Activated naive CD8-positive, alpha-beta T cell treated with anti-CD3 and anti-CD28 coated beads, Interleukin-2, amount 50 U/mL, for 24 hours (primary cell): ENCODE data around the gene EXD3.
"Not testable (repeated sequence)": the region's sequence is repeated elsewhere in the genome, so short reads cannot be mapped to it uniquely, and the experiment has no call there.

Source experiments
- ATAC-seq: fragments of 150-1000 bp; cut with Tn5 transposase; one replicate; pipeline ENCODE4 v1.10.0; 2021
- DNase-seq: peaks from one replicate; pipeline ENCODE4 v3.0.0; 2021
- H3K27ac Mint-ChIP-seq: one replicate; pipeline ENCODE4 v1.8.0; 2021; ENCODE audit warnings: mild to moderate bottlenecking, mixed read lengths
- H3K27me3 Mint-ChIP-seq: one replicate; pipeline ENCODE4 v1.8.0; 2021; ENCODE audit warnings: mixed read lengths
- H3K36me3 Mint-ChIP-seq: one replicate; pipeline ENCODE4 v1.8.0; 2021; ENCODE audit warnings: low read depth, mixed read lengths
- H3K4me1 Mint-ChIP-seq: one replicate; pipeline ENCODE4 v1.8.0; 2021; ENCODE audit warnings: mixed read lengths
- H3K4me3 Mint-ChIP-seq: one replicate; pipeline ENCODE4 v1.8.0; 2021; ENCODE audit warnings: mild to moderate bottlenecking, moderate library complexity, mixed read lengths
- H3K9me3 Mint-ChIP-seq: one replicate; pipeline ENCODE4 v1.8.0; 2021; ENCODE audit warnings: mixed read lengths

Gene EXD3

DNA sequence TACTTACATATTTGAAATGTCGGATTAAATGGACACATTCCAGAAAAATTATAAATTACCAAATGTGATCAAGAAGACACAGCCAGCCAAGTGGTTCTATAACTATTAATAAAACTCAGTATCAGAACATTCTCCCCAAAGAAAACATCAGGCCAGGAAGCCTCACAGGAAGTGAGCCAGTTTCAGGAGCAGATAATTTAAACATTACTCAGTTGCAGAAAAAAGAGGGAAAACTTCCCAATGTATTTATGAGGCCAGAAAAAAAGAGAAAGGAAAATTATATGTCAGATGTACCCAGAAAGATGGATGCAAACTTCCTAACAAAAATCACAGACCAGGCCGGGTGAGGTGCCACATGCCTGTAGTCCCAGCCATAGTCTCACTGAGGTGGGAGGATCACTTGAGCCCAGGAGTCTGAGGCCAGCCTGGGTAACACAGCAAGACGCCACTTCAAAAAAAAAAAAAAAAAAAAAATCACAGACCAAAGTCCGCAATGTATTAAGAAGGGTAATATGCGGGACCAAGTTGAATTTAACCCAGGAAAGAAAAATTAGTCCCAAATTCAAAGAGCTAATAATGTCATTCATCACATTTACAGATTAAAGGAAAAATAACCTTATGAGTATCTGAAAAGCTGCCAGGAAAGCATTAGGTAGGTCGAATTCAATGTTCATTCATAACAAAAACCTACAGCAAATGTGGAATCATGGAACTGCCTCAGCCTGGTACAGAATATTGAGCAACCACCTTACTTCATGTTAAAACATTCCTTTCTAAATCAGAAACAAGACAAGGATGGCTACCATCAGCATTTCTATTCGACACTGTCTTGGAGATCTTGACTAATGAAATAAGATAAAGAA is 83.7 kb downstream of the EXD3 start:
- no peak for ATAC-seq
- no peak overlapping the region for H3K27ac Mint-ChIP-seq
- no peak overlapping the region for H3K4me3 Mint-ChIP-seq
- no peak for DNase-seq
- H3K9me3 Mint-ChIP-seq: peaks cover 12% of the 10 kb centered on the region
- no peaks in the 10 kb centered on the region for H3K4me1 Mint-ChIP-seq
- H3K36me3 Mint-ChIP-seq: peaks cover 6% of the 10 kb centered on the region
- H3K27me3 Mint-ChIP-seq: no peaks in the 10 kb centered on the region

DNA sequence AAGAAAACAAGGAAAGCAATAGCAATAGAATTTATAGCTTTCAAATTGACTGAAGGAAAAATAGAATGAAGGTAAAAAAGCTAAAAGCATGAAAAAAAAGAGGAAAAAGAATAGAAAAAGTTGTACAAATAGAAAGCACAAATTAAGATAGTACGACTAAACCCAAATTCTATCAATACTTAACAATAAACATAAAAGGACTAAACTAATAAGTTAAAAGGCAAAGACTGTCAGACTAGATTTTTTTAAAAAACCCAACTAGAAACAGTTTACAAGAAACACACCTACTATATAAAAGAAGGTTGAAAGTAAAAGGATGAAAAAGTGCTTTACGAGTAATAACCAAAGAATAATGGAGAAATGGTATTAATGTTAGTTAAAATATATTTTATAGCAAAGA is 86.2 kb downstream of the EXD3 start:
- peaks cover 6% of the 10 kb centered on the region for H3K36me3 Mint-ChIP-seq
- DNase-seq (no peak), ATAC-seq (no peak)
- H3K4me1 Mint-ChIP-seq: no peaks in the 10 kb centered on the region
- no peak overlapping the region for H3K27ac Mint-ChIP-seq
- H3K27me3 Mint-ChIP-seq: no peaks in the 10 kb centered on the region
- H3K4me3 Mint-ChIP-seq: no peak overlapping the region
- H3K9me3 Mint-ChIP-seq: peaks cover 12% of the 10 kb centered on the region

DNA sequence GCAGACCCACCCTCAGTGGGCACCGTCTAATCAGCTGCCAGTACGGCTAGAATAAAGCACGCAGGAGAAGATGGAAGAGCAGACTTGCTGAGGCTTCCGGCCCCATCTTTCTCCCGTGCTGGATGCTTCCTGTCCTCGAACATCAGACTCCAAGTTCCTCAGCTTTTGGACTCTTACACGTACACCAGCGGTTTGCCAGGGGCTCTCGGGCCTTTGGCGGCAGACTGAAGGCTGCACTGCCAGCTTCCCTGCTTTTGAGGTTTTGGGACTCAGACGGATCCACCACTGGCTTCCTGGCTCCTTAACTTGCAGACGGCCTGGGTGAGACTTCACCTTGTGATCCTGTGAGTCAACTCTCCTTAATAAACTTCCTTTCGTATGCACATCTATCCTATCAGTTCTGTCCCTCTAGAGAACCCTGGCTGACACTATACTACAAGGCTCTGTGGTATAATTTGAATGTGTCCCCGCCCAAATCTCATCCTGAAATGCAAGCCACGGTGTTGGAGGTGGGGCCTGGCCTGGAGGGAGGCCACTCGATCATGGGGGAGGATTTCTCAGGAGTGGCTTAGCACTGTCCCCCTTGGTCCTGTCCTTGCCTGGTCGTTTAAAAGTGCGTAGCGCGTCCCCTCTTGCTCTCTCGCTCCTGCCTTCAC is 89.8 kb downstream of the EXD3 start:
- peaks cover 6% of the 10 kb centered on the region for H3K36me3 Mint-ChIP-seq
- peaks cover 15% of the 10 kb centered on the region for H3K9me3 Mint-ChIP-seq
- peaks cover 2% of the 10 kb centered on the region for H3K27me3 Mint-ChIP-seq
- peaks cover 1% of the 10 kb centered on the region for H3K4me1 Mint-ChIP-seq
- no peak for ATAC-seq
- no peak for DNase-seq
- no peak overlapping the region for H3K4me3 Mint-ChIP-seq
- no peak overlapping the region for H3K27ac Mint-ChIP-seq

DNA sequence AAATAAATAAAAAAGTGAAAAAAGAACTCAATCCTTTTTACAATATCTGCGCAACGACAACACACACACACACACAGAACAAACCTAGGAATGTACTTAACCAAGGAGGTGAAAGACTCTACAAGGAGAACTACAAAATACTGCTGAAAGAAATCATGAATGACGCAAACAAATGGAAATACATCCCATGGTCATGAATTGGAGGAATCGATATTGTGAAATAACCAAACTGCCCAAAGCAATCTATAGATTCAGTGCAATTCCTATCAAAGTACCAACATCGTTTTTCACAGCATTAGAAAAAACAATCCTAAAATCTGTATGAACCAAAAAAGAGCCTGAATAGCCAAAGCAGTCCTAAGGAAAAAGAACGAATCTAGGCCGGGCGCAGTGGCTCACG is 91.0 kb downstream of the EXD3 start:
- Mint-ChIP-seq H3K27ac (no peak overlapping the region), H3K36me3 (peaks cover 4% of the 10 kb centered on the region), H3K4me3 (no peak overlapping the region), H3K27me3 (peaks cover 4% of the 10 kb centered on the region), H3K4me1 (peaks cover 1% of the 10 kb centered on the region), H3K9me3 (peaks cover 15% of the 10 kb centered on the region)
- DNase-seq (no peak), ATAC-seq (no peak)

DNA sequence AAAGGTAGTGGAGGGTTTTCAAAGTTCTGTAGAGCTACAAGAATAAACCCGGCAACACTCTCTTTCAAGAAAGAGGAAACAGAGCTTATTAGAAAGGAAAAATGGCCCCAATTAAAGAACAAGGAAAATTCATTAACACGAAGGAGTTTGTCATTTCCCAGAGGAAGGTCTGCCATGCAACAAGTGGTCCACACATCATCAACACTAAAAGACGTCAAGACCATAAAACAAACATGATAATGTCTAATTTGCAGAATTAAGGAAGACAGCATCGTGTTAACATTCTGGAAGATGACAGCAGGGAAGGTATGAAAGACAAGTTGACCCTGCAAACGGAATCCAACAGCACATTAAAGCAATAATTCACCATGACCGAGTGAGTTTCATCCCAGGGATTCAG is 92.3 kb downstream of the EXD3 start:
- DNase-seq: no peak
- H3K4me3 Mint-ChIP-seq: no peak overlapping the region
- peaks cover 7% of the 10 kb centered on the region for H3K9me3 Mint-ChIP-seq
- no peaks in the 10 kb centered on the region for H3K36me3 Mint-ChIP-seq
- H3K27ac Mint-ChIP-seq: no peak overlapping the region
- peaks cover 12% of the 10 kb centered on the region for H3K4me1 Mint-ChIP-seq
- no peak for ATAC-seq
- H3K27me3 Mint-ChIP-seq: peaks cover 9% of the 10 kb centered on the region

DNA sequence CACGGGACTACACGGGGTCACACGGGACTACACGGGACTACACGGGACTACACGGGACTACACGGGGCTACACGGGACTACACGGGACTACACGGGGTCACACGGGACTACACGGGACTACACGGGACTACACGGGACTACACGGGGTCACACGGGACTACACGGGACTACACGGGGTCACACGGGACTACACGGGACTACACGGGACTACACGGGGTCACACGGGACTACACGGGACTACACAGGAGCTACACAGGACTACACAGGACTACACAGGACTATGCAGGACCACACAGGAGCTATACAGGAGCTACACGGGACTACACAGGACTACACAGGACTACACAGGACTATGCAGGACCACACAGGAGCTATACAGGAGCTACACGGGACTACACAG is 93.4 kb downstream of the EXD3 start:
- H3K4me3 Mint-ChIP-seq, ATAC-seq, H3K36me3 Mint-ChIP-seq, H3K9me3 Mint-ChIP-seq, H3K27ac Mint-ChIP-seq, DNase-seq, H3K27me3 Mint-ChIP-seq: not testable (repeated sequence)
- peaks cover 15% of the 10 kb centered on the region for H3K4me1 Mint-ChIP-seq

DNA sequence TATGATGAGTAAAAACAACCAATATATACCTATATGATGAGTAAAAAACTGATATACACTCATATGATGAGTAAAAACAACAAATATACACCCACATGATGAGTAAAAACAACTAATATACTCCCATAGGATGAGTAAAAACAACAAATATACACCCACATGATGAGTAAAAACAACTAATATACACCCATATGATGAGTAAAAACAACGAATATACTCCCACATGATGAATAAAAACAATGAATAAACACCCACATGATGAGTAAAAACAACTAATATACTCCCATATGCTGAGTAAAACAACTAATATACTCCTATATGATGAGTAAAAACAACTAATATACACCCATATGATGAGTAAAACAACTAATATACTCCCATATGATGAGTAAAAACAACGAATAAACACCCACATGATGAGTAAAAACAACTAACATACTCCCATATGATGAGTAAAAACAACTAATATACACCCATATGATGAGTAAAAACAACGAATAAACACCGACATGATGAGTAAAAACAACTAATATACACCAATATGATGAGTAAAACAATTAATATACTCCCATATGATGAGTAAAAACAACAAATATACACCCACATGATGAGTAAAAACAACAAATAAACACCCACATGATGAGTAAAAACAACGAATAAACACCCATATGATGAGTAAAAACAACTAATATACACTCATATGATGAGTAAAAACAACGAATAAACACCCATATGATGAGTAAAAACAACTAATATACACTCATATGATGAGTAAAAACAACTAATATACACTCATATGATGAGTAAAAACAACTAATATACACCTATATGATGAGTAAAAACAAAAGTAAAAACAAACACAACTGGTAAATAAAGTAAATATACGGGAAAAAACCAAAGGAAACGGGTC is 95.1 kb downstream of the EXD3 start:
- H3K9me3 Mint-ChIP-seq, DNase-seq, H3K4me3 Mint-ChIP-seq, H3K27ac Mint-ChIP-seq, ATAC-seq, H3K27me3 Mint-ChIP-seq, H3K36me3 Mint-ChIP-seq: not testable (repeated sequence)
- peaks cover 15% of the 10 kb centered on the region for H3K4me1 Mint-ChIP-seq

DNA sequence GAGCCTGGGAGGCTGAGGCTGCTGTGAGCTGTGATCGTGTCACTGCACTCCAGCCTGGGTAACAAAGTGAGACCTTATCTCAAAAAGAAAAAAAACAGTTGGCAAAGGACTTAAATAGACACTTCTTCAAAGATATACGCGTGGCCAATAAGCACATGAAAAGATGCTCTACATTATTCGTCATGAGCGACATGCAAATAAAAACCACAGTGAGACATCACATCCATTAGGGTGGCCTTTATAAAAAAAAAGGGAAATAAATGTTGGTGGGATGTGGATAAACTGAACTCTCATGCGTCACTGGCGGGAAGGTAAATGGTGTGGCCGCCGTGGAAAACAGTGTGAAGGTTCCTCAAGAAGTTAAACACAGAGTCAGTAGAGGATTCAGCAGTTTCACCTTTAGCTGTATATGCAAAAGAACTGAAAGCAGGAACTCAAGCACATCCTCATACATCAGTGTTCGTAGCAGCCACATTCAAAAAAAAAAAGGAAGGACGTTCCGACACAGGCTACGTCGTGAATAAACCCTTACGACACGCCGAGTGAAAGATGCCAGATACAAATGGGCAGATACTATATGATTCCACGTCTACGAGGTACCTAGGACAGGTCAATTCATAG is 96.4 kb downstream of the EXD3 start:
- Mint-ChIP-seq H3K27me3 (peaks cover 9% of the 10 kb centered on the region), H3K36me3 (no peaks in the 10 kb centered on the region), H3K9me3 (peaks cover 6% of the 10 kb centered on the region), H3K27ac (peak overlapping the region; percentile 77), H3K4me3 (peak overlapping the region; percentile 61), H3K4me1 (peaks cover 15% of the 10 kb centered on the region)
- ATAC-seq: peak; percentile 80
- DNase-seq: no peak

DNA sequence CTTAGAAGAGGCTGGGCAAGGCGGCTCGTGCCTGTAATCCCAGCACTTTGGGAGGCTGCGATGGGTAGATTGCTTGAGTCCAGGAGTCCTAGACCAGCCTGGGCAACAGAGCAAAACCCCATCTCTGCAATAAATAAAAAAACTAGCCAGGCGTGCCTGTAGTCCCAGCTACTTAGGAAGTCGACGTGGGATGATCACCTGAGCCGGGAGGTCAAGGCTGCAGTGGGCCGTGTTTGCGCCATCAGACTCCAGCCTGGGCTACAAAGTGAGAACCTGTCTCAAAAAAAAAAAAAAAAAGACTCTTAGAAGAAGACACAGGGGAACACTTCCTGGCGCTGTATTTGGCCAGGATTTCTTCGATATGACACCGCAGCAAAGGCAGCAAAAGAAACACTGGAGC is 97.2 kb downstream of the EXD3 start:
- peaks cover 6% of the 10 kb centered on the region for H3K9me3 Mint-ChIP-seq
- ATAC-seq: no peak
- DNase-seq: no peak
- H3K36me3 Mint-ChIP-seq: no peaks in the 10 kb centered on the region
- peaks cover 9% of the 10 kb centered on the region for H3K27me3 Mint-ChIP-seq
- H3K27ac Mint-ChIP-seq: no peak overlapping the region
- H3K4me1 Mint-ChIP-seq: peaks cover 15% of the 10 kb centered on the region
- H3K4me3 Mint-ChIP-seq: no peak overlapping the region

DNA sequence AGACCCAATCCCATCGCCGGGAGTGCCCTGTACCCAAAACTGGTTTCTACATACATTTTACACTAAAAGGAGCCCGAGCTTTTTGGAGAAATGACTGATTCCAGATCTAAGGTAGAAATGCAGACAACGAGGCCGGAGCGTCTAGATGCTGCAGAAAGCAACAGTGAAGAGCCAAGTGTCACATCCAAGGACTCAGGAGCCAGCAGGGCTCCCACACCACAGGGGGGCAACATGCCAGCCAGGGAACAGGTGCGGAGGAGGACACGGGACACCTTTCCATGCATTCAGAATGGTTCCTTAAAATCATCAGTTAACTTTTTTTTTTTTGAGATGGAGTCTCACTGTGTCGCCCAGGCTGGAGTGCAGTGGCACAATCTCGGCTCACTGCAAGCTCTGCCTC is 97.8 kb downstream of the EXD3 start:
- Mint-ChIP-seq H3K36me3 (no peaks in the 10 kb centered on the region), H3K4me3 (no peak overlapping the region), H3K9me3 (peaks cover 6% of the 10 kb centered on the region), H3K27ac (peak overlapping the region; percentile 26), H3K27me3 (peaks cover 9% of the 10 kb centered on the region), H3K4me1 (peaks cover 18% of the 10 kb centered on the region)
- ATAC-seq (no peak), DNase-seq (no peak)

DNA sequence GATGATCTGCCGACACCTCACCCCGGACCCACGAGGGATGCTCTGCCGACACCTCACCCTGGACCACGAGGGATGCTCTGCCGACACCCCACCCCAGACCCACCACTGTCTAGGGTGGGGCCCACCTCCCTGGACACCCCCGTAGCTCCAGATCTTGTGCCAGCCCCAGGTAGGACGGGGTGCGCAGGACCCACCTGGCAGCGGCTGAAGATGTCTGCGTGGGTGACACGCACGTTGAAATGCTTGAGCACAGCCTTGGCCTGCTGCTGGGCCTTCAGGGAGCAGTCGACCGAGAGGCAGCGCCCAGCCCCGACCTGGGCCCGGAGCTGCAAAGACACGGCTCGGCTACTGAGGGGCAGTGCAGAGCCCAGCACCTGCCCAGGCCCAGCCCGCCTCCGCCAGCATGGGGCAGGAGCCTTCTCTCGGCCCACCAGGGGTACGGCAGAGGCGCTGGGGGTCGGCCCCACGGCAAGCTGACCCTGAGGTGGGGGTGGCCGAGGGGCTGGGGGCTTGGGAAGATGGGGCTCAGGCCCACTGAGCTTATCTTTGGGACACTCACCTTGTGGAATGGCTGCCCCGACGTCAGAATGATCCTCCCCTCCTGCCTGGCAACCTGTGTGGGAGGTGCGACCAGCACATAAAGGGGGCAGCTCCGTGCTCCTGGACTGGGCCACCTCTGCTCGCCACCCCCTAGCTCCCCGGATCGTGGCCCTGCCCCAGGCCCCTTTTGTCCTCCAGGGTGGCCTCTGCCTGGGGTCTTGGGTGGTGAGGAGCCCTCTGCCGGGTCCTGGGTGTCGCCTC is 99.2 kb downstream of the EXD3 start:
- ATAC-seq (no peak), DNase-seq (no peak)
- peaks cover 6% of the 10 kb centered on the region for H3K9me3 Mint-ChIP-seq
- H3K27me3 Mint-ChIP-seq: peaks cover 9% of the 10 kb centered on the region
- peaks cover 18% of the 10 kb centered on the region for H3K4me1 Mint-ChIP-seq
- no peak overlapping the region for H3K27ac Mint-ChIP-seq
- no peak overlapping the region for H3K4me3 Mint-ChIP-seq
- no peaks in the 10 kb centered on the region for H3K36me3 Mint-ChIP-seq

DNA sequence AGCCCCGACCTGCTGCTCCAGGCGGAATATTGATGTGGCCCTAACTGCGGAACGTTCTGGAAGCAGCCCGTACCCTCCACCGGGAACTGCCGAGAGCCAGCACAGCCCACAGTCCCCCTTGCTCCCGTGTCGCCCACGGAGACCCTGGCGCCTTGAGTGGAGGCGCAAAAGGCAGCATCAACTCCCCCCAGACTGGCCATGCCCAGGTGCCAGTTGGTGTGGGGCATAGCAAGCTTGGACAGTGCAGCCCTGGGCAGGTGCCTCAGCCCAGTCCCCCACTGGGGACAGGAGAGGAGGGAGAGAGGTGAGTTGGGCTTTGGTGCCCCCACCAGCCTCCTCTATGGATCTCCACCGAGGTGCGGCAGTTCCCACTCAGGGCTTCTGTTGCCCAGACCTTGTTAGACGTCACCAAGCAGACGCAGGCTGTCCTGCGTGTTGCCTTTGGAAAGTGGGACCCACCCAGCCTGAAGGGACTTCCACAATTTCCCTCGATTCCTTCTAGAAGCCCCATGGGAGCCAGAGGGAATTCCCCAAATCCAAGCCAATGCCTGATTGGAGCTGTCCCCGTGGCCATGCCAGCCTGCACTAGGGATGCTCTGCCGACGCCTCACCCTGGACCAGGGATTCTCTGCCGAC is 101.1 kb downstream of the EXD3 start:
- ATAC-seq: no peak
- Mint-ChIP-seq H3K27me3 (peaks cover 4% of the 10 kb centered on the region), H3K27ac (no peak overlapping the region), H3K4me3 (no peak overlapping the region), H3K36me3 (no peaks in the 10 kb centered on the region), H3K9me3 (no peaks in the 10 kb centered on the region), H3K4me1 (peaks cover 16% of the 10 kb centered on the region)
- DNase-seq: no peak

DNA sequence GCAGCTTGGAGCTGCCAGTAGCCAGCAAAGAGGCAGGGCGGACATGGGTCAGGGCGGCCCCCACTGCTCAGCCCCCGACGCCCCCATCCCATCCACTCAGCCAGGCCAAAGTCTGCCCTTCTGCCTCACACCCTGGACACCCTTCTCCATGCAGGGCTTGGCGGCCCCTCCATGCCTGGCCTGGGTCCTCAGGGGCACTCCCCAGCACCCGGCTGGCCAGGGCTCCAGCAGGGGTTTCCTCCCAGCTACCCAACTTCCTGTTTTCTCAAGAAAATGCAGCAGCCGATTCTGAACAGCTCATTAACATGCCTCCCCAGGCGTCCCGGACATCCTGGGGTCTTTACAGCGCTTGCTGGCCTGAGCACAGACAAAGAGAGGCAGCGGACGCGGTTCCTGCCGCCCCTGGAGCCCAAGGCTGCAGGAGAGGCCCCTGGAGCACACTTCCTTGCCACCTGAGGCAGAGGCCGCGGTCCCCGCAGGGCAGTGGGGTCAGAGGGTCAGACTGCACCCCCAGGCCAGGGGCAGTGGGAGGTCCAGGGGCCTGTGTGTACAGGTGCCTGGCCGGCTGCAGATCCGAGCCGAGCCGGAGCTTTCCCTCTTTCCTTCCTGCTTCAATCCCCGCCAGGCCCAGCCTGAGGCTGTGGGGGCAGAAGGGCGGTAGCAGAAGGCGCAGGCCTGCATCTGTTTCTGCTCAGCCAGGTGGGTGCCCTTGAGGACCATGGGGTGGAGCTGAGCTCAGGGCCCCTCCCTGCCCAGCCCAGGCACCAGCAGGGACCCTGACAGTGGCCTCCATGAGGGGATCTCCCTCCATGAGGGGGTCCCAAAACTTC is 102.2 kb downstream of the EXD3 start:
- DNase-seq (no peak), ATAC-seq (no peak)
- Mint-ChIP-seq H3K9me3 (no peaks in the 10 kb centered on the region), H3K27me3 (peaks cover 2% of the 10 kb centered on the region), H3K4me3 (no peak overlapping the region), H3K4me1 (peaks cover 6% of the 10 kb centered on the region), H3K36me3 (no peaks in the 10 kb centered on the region), H3K27ac (no peak overlapping the region)
